HuH-7.5 (cell line): Measurements from ENCODE around the gene MERTK.
"Not testable (repeated sequence)": the region's sequence is repeated elsewhere in the genome, so short reads cannot be mapped to it uniquely, and the experiment has no call there.

Experiments used
- DNase-seq: peaks from one replicate; pipeline ENCODE4 v3.0.0; 2011; ENCODE audit warnings: low spot score

MERTK gene

DNA sequence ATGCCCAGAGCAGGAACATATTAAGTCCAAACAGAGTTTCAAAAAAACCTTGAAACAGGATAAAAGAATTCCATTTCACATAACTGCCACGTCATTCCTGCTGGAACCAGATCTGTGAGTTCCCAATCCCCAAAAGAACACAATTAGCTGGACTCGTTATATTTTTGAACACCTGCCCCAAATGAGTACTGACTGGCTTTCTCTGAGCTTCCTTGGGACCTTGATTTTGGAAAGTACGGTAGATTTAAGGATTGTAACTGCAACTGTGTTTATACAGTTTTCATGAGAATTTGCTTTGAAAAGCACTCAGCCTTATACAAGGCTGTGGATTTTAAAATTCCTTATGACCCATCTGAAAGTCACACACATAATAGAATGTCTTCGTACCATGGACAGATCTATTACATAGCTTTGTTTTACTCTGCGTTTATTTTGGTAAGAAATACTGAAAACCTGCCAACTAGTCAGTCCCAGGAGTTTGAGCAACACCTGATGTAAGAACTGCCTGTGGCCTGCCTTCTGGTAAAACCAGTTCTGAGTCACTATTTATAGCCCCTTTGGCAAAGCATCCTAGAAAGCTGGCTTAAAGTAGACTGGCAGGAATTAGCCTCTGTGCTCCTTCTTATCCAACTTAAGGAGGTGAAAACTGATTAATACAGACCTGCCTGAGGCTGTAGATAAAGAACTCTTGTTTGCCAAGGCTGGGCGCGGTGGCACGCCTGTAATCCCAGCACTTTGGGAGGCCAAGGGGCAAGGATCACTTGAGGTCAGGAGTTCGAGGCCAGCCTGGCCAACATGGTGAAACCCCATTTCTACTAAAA, 48.1 kb downstream of the MERTK start:
- DNase-seq, result peak; percentile 25

GRCh38 chr2:111947219-111947618, 48.8 kb downstream of the MERTK start:
- no peak for DNase-seq

GRCh38 chr2:111948832-111949231, 50.4 kb downstream of the MERTK start:
- no peak for DNase-seq

DNA sequence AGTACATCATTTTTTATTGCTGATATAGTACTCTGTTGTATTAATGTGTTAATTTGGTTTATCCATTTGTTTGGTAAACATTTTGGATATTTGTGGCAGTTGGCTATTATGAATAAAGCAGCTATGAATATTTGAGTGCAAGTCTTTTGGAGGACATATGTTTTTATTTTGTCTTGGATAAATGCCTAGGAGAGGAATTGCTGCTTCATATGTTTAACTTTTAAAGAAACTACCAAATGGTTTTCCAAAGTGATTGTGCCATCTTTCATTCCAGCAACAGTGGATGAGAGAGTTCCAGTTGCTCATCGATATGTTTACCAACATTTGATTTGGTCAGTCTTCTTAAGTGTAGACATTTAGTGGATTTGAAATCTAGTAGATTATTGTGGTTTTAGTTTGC, 51.8 kb downstream of the MERTK start:
- DNase-seq, result no peak

GRCh38 chr2:111951486-111951885, 53.1 kb downstream of the MERTK start:
- no peak for DNase-seq

DNA sequence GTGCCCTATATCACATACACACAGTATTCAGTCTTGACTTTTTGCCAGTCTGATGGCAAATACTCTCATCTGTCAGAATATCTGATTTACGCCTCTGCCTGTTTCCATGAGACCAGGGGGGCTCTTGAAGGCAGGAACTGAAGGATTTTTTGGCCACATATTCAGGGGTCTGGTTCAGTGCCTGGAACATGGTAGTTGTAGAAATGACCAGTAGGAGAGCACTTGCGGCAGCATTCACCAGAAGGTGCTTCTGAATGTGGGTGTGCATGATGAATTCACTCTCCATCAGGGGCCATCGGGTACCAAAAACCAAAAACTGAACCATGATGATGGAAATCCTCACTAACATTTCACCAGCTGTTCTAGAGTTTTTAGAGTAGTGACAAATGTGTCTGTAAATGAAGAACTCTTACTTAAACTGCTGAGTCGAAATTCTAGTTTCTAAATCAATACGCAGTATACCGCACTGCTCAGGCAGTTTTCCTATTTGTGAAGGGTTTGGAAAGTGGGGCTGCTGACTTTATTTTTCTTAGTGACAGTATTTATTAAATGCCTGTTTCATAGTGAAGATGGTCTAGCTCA, 54.6 kb downstream of the MERTK start:
- no peak for DNase-seq

DNA sequence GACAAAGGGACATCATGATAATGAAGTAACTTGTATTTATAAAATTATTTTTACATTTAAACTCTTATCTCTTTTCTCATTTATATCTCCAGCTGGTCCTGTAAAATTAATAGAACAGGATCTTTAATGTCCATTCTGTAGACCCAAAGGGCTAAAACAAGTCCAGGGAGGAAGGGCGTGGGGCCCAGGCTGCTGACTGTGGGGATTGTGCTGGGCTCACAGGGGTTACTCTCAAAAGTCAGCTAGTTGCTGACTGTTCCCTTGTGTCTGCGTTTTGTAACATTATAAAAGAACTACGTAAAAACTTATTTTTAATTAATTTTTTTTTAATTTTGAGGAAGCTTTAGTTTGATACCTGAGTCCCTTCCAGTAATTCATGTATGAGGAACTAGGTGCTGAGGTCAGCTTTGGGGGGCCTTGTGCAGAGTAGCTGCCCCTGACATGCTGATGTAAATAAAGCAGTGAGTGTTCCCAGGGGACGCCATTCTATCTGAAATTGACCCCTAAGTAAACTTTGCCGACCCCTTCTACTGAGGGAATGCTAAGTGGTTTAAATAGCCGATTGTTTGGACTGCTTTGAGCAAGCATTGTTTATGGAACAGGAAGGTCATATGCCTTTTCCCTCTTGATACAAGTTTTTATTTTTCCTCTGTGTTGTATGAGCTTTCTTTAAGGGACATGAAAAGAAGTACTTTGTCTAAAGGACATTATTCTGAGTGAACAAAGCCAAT, 56.4 kb downstream of the MERTK start:
- no peak for DNase-seq

GRCh38 chr2:111957872-111958354, 59.5 kb downstream of the MERTK start:
- no peak for DNase-seq

DNA sequence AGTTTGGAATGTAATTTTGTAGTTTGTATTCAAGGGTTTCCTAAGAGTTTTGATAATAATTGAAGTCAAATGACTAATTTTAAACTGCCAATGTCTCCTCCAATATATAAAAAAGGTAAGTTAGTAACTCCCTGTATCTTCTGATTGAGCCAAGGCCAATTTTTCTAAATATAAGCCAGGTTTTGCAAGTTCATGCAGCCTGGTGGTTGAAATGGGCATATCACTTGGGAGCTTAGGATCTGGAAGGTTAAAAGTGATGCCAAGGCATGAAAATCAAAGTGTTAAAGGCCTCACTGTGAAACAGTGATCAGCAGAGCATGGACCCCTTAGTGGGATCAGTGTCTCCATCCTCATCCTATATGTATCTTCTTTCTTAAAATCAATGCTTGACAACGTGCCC, 60.5 kb downstream of the MERTK start:
- DNase-seq, result no peak

DNA sequence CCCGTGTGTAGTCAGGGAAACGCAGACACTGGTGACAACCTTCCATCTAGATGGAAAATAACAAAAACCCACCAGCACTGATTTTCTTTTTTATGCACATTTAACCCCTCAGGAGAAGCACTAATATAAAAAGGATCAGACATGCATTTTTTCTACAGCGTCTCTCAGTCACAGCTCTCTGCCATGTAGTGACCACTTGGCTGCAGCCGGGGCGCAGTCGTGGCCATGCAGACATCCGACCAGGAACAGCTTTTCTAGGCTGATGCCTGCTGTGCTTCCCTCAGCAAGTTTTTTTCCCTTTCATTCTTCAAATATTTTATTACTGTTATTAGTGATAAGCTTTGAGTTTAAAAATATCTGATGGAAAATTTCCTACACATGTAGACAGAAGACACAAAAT, 63.3 kb downstream of the MERTK start:
- no peak for DNase-seq

- not testable (repeated sequence) for DNase-seq
These were observed 64.7 kb downstream of the MERTK start for GRCh38 chr2:111963086-111963485.

- not testable (repeated sequence) for DNase-seq
These were observed 65.1 kb downstream of the MERTK start for GRCh38 chr2:111963508-111963907.

GRCh38 chr2:111965062-111965461, 66.7 kb downstream of the MERTK start:
- no peak for DNase-seq

DNA sequence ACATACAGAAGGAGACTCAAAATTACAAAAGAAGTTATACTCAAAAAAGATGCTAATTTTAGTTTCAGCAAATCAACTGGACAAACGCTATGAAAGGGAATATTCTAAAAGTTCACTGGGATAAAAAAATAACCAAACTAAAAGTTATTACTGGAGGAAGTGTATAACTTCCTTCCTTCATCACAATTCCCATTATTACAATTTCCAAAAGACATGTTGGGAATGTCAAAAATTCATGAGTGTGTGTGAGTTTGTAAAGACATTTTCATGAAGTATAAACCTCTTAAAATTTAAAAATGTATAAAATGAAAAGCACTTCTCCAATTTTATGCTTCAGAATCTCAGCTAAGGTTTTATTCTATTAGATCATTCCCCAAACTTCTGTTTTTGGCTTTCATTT, 67.8 kb downstream of the MERTK start:
- DNase-seq, result no peak

DNA sequence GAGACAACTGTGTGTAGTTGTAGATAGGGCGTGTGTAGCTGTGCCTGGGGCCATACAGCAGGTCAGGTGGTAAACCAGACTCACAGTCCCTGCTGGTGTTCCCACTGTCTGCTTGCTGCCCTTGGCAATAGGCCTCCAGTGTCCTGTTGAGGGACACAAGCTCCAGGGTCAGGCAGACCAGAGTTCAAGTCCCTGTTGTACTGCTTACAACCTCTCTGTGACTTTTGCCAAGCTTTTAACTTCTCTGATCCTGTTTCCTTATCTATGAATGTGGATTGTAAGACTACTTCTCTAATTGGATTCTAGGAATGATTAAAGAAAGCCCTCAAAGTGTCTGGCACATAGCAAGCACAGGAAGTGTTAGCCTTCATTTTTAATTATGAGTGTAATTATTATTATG, 68.6 kb downstream of the MERTK start:
- no peak for DNase-seq

- no peak for DNase-seq
These were observed 72.0 kb downstream of the MERTK start for GRCh38 chr2:111970453-111970852.

DNA sequence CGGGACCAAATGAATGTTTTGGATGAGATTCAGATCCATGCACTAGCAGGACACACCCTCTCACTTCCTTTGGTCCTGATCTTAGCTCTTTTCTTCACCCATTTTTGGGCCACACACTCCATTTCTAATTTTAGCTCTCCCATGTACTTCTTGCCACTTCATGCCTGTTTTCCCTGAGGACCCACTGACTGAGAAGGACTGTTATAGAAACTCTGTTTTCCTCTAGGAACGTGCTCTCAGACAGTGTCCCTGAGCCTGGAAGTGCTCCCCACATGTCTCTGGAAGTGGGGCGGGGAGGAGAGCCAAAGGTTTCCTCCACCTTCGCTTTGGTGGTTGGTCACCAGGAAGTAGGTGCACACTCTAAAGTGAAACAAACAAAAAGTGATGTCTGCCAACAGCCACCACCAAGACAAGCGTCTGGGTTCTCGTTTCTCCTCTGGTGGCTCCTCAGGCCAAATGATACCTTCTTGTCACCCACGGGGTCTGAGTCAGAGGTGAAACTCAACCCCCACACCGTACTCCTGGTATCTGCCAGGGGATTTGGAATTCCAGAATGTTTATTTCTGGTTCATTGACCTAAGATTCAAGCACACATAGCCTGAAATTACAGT, 74.7 kb downstream of the MERTK start:
- DNase-seq, result no peak

GRCh38 chr2:111973701-111974100, 75.3 kb downstream of the MERTK start:
- no peak for DNase-seq

- DNase-seq, result no peak
These were observed 76.7 kb downstream of the MERTK start for GRCh38 chr2:111975053-111975552.

DNA sequence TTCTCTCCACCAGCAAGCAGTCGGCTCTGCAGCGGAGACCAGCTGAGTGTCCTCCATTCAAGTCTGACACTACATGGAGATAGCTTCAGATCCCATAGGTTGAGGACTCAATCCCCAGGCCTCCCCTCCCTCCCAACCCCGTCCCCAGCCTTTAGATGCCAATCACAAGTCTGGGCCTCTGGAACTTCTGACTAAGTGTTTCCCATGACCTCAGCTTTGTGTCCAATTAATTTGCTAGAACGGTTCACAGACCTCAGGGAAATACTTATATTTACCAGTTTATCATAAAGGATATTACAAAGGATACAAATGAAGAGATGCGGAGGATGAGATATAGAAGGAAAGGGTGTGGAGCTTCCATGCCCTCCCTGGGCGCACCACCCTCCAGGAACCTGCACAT, 77.4 kb downstream of the MERTK start:
- no peak for DNase-seq

- DNase-seq, result no peak
These were observed 78.8 kb downstream of the MERTK start for GRCh38 chr2:111977240-111977639.

- DNase-seq, result no peak
These were observed 80.2 kb downstream of the MERTK start for GRCh38 chr2:111978452-111979170.
